MG63 (cell line): ENCODE data around the gene FHIT. TPM values are rescaled to one million over a fixed set of nuclear protein-coding genes. Genes with fewer than 3 reads are reported as not detected.

Source experiments
- DNase-seq: peaks from one replicate; pipeline ENCODE4 v3.0.0-alpha.2; 2020
- H3K27me3 ChIP-seq: fragments of 250-450 bp; sonication (Bioruptor Pico); 2 replicates; pipeline ENCODE4 v1.5.1; 2020; ENCODE audit warnings: mild to moderate bottlenecking, moderate library complexity
- H3K36me3 ChIP-seq: fragments of 250-450 bp; sonication (Bioruptor Pico); 2 replicates; pipeline ENCODE4 v1.5.1; 2020; ENCODE audit warnings: mild to moderate bottlenecking, moderate library complexity
- H3K4me3 ChIP-seq: fragments of 250-450 bp; sonication (Bioruptor Pico); 2 replicates; pipeline ENCODE4 v1.5.1; 2020; ENCODE audit warnings: mild to moderate bottlenecking, moderate library complexity
- H3K9me3 ChIP-seq: fragments of 250-450 bp; sonication (Bioruptor Pico); 2 replicates; pipeline ENCODE4 v1.5.1; 2020; ENCODE audit warnings: mild to moderate bottlenecking, moderate library complexity
- total RNA-seq: library from RNA; depleted of rRNA; stranded (reverse); fragments of >200 nt; shearing (Covaris generic); gene quantifications from 2 replicates; pipeline ENCODE4 v1.2.3, GENCODE V29; 2014; ENCODE audit warnings: low replicate concordance

The FHIT gene
- total RNA-seq, 1 experiment from 2014 or later = 1.7 TPM

DNA sequence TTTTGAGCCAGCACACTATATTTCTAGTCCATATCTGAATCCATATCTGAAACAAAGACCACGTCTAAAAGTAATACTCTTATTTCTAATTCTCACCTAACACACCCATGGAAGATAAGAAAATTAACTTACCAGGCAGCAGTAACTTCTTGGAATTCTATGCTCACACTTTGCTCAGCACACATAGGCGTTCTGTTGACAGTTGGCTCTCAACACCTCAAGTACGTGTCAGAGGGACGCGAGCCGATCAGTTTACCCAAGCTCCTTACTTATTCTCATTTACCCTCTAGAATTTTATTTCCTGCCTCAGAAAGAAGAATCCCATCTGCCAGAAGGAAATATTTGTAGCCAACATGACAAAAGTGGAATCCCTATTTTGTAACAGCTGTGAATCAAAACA is 911.9 kb downstream of the FHIT start:
- H3K9me3 ChIP-seq = no peaks in the 10 kb centered on the region
- no peak overlapping the region for H3K4me3 ChIP-seq
- H3K27me3 ChIP-seq = no peaks in the 10 kb centered on the region
- H3K36me3 ChIP-seq = no peaks in the 10 kb centered on the region
- DNase-seq = no peak

DNA sequence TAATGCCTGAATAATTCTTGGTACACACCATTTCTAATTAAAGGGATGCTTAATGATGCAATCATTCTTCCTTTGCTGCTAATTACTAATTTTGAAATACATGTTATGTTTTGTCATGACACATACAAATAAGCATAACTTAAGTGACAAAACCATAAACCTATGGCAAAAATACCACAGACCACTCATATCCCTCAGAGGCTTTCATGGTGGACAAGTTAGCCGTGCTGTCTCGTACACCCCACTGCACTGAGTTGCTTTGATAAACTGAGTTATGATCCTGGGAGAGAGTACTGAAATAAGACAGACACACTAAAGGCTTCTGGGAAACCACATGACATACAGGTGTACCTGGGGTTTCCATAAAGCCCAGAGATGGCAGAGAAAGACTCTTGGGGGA is 913.8 kb downstream of the FHIT start:
- H3K36me3 ChIP-seq = no peaks in the 10 kb centered on the region
- no peaks in the 10 kb centered on the region for H3K9me3 ChIP-seq
- H3K27me3 ChIP-seq = no peaks in the 10 kb centered on the region
- no peak overlapping the region for H3K4me3 ChIP-seq
- no peak for DNase-seq

GRCh38 chr3:60336061-60336460 is 915.2 kb downstream of the FHIT start:
- Histone ChIP-seq H3K27me3 (no peaks in the 10 kb centered on the region), H3K4me3 (no peak overlapping the region), H3K9me3 (no peaks in the 10 kb centered on the region), H3K36me3 (no peaks in the 10 kb centered on the region)
- DNase-seq = no peak

DNA sequence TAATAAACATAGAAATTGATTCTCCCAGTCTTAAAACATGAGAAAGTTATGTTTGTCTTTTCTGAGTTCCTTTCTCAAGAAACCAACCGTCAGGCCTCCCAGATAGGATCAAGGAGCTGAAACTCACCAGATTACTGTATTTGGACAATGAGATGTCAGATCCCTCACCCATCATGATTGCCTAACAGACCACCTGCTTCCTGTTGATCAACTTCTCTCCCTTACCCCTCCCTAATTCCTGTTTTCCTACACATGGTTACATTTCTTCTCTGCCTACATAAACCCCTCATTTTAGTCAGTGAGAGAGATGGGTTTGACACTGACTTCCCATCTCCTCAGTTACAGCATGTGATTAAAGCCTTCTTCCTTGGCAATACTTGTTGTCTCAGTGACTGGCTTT is 917.5 kb downstream of the FHIT start:
- no peaks in the 10 kb centered on the region for H3K36me3 ChIP-seq
- DNase-seq = no peak
- H3K4me3 ChIP-seq = no peak overlapping the region
- H3K9me3 ChIP-seq = no peaks in the 10 kb centered on the region
- no peaks in the 10 kb centered on the region for H3K27me3 ChIP-seq

DNA sequence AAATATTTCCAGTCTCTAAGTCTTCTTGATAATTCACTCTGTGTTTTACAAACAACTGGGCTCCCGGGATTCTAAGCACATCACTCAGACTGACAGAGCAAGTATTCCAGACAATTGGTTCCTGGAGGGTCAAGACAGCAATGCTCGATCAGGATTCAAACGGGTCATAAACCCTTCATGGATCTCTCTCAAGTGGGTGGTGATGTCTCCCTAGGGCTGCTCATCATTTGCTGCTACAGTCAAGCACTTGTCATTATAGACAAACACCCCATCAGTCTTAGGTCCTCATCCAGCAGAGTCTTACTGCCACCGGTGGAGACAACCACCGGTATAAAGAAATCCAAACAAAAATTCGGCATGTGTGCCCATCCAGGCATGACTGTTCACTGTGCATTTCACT is 921.1 kb downstream of the FHIT start:
- H3K4me3 ChIP-seq = no peak overlapping the region
- no peak for DNase-seq
- no peaks in the 10 kb centered on the region for H3K9me3 ChIP-seq
- H3K27me3 ChIP-seq = no peaks in the 10 kb centered on the region
- no peaks in the 10 kb centered on the region for H3K36me3 ChIP-seq

DNA sequence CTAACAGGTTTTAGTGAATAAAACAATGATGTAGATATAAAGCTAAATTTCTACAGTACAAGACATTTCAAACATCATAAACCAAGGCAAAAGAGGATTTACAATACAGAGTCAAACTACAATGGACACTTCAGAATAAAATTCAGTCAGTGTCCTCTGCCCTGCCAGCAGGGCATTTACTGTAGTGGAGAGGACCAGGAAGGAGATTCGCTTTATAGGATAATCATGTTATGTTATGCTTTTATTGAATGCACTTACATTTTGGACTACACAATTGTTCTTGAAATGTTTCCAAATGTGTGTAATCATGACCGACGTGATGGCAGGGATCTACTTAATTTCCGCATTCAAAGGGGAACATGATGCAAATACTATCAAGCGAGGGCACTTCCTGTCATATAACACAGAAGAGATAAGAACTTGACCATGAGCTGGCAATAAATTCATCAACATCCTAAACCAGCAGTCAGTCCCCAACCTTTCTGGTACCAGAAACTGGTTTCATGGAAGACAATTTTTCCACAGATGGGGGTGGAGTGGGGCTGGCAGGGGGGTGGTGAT is 925.6 kb downstream of the FHIT start:
- Histone ChIP-seq H3K36me3 (no peaks in the 10 kb centered on the region), H3K4me3 (no peak overlapping the region), H3K9me3 (no peaks in the 10 kb centered on the region), H3K27me3 (no peaks in the 10 kb centered on the region)
- no peak for DNase-seq

GRCh38 chr3:60323651-60324050 is 927.6 kb downstream of the FHIT start:
- DNase-seq = no peak

DNA sequence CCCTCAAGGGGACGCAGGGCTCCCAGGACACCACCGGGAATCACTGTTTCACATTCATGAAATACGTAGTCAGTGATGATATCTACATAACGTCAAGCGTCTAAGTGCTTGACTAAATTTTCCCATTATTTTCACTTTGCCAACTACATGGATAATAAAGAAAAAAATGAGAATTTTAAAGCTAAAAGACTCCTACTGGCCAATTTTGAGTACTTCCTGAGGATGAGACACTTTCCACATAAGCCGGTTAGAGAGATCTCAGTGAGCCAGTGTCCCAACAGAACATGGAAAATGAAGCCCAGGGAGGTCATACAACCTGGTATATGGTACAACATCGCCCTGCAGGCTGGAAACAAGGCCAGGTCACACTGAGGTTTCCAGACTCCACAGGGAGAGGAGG is 928.1 kb downstream of the FHIT start:
- Histone ChIP-seq H3K9me3 (no peaks in the 10 kb centered on the region), H3K27me3 (no peaks in the 10 kb centered on the region), H3K4me3 (no peak overlapping the region), H3K36me3 (no peaks in the 10 kb centered on the region)
- no peak for DNase-seq

More at GRCh38 chr3:60323651-60324050, 927.6 kb downstream of the FHIT start:
- Histone ChIP-seq H3K36me3 (no peaks in the 10 kb centered on the region), H3K9me3 (no peaks in the 10 kb centered on the region), H3K27me3 (no peaks in the 10 kb centered on the region), H3K4me3 (no peak overlapping the region)

GRCh38 chr3:60322298-60322856 is 928.9 kb downstream of the FHIT start:
- H3K9me3 ChIP-seq = no peaks in the 10 kb centered on the region
- no peak overlapping the region for H3K4me3 ChIP-seq
- H3K27me3 ChIP-seq = no peaks in the 10 kb centered on the region
- no peaks in the 10 kb centered on the region for H3K36me3 ChIP-seq
- DNase-seq = no peak

- H3K9me3 ChIP-seq = no peaks in the 10 kb centered on the region
- H3K27me3 ChIP-seq = no peaks in the 10 kb centered on the region
- H3K36me3 ChIP-seq = no peaks in the 10 kb centered on the region
- no peak overlapping the region for H3K4me3 ChIP-seq
- no peak for DNase-seq
These were observed 931.9 kb downstream of the FHIT start for GRCh38 chr3:60319179-60319858.

GRCh38 chr3:60316121-60316797 is 935.0 kb downstream of the FHIT start:
- Histone ChIP-seq H3K36me3 (no peaks in the 10 kb centered on the region), H3K27me3 (no peaks in the 10 kb centered on the region), H3K9me3 (no peaks in the 10 kb centered on the region), H3K4me3 (no peak overlapping the region)
- no peak for DNase-seq

DNA sequence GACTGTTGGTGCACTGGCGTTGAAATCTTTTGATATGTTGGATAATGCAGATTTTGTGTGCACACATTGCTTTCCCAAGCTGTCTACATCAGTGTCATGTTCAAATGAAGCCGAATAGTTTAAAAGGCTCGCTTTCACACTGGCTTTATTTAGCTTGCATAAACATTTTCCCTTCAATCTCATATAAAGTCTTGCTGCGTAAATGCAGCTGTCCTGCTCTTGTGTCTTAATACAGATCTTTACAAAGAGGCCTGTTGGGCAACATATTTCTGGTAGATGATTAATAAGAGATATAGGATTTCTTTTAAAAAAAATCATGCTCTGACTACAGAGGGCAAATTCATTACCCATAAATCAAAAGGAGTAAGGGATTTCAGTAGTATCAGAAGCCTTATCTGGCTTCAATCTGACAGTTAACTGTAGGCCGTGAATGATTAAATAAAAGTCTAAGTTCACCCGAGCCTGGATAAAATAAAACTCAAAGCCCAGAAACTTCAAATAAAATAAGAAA is 937.2 kb downstream of the FHIT start:
- Histone ChIP-seq H3K36me3 (no peaks in the 10 kb centered on the region), H3K9me3 (no peaks in the 10 kb centered on the region), H3K4me3 (no peak overlapping the region), H3K27me3 (no peaks in the 10 kb centered on the region)
- no peak for DNase-seq

DNA sequence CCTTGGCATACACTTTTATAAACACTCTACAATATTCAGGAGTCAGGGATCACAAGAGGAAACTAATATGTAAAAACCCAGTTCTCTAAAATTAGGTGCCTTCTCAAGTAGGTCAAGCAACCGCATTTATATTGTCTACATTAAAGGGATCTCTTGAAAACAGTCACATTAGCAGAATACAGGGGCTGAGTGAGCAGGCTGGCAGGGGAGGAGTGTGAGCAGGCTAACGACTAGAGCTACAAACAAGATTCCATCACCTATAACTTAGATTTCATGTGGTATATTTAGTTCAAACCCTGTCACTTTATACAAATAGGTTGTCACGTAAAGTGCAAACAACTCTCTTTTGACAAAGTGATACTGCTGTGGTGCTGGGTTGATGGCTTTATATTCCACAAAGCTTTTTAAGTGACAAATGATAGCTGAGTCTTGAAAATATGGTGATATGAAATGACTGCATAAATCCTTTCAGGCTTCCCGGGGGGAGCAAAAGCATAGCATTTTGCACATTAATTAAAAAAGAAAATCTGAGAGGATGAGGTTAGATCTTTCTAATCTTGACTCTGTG is 937.9 kb downstream of the FHIT start:
- no peak for DNase-seq

DNA sequence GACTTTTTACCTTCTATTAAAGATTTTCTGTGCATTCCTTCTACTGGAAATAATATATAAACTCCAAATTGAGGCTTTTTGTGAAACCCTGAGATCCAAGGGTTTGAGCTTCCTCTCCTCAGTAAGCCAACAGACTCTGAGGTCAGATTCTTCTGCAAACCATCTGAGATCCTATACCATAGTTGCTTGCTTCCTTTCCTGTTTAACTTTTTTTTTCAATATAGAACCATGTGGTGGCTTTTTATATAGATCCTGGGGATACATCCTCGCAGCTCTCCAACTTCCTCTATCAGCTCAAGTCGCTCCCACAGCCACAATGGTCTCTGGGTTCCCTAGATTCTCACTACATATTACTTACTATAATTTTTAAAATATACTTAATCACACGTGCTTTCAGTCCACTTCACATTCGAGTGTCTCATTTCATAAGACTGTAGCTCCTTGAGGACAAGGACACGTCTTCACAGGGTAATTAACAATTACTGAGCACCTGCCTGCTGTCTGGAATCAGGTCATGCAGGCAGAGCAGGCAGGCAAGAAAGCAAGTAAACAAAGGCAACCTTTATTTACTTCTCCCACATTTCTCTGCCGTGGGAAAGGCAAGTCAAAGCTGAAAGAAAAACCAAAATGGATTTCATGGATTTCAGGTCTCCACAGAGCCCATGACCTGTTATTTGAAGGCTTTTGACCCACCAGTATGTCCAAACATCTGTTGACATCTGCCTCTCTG is 941.5 kb downstream of the FHIT start:
- Histone ChIP-seq H3K9me3 (no peaks in the 10 kb centered on the region), H3K36me3 (no peaks in the 10 kb centered on the region), H3K27me3 (no peaks in the 10 kb centered on the region), H3K4me3 (no peak overlapping the region)
- DNase-seq = no peak

More for the DNA sequence above, 937.9 kb downstream of the FHIT start:
- Histone ChIP-seq H3K27me3 (no peaks in the 10 kb centered on the region), H3K36me3 (no peaks in the 10 kb centered on the region), H3K4me3 (no peak overlapping the region), H3K9me3 (no peaks in the 10 kb centered on the region)

GRCh38 chr3:60308808-60309207 is 942.4 kb downstream of the FHIT start:
- H3K36me3 ChIP-seq = no peaks in the 10 kb centered on the region
- H3K9me3 ChIP-seq = no peaks in the 10 kb centered on the region
- no peaks in the 10 kb centered on the region for H3K27me3 ChIP-seq
- no peak for DNase-seq
- no peak overlapping the region for H3K4me3 ChIP-seq

GRCh38 chr3:60307562-60308199 is 943.6 kb downstream of the FHIT start:
- no peaks in the 10 kb centered on the region for H3K9me3 ChIP-seq
- no peak overlapping the region for H3K4me3 ChIP-seq
- H3K27me3 ChIP-seq = no peaks in the 10 kb centered on the region
- no peaks in the 10 kb centered on the region for H3K36me3 ChIP-seq
- DNase-seq = no peak
